GM12874 (cell line): ENCODE data around the gene IQGAP1.

ENCODE experiments used
- CTCF ChIP-seq: IDR thresholded peaks from 2 replicates; pipeline ENCODE4 v1.5.1; 2011; ENCODE audit warnings: low read depth, mild to moderate bottlenecking, control low read depth, low read length, moderate library complexity; ENCODE audit not compliant: insufficient read depth

IQGAP1 gene

GRCh38 chr15:90458061-90458460, 70.0 kb downstream of the IQGAP1 start:
- no peak for TF ChIP-seq CTCF

- no peak for TF ChIP-seq CTCF
Observed at GRCh38 chr15:90459368-90459767, 71.3 kb downstream of the IQGAP1 start.

- no peak for TF ChIP-seq CTCF
Observed at GRCh38 chr15:90460142-90460824, 72.2 kb downstream of the IQGAP1 start.

- TF ChIP-seq CTCF = no peak
Observed at GRCh38 chr15:90463381-90463780, 75.3 kb downstream of the IQGAP1 start.

- no peak for TF ChIP-seq CTCF
Observed at GRCh38 chr15:90465140-90465929, 77.3 kb downstream of the IQGAP1 start.

- TF ChIP-seq CTCF = no peak
Observed at GRCh38 chr15:90465930-90466567, 78.0 kb downstream of the IQGAP1 start.

- TF ChIP-seq CTCF = no peak
Observed at GRCh38 chr15:90469723-90470122, 81.7 kb downstream of the IQGAP1 start.
